Prostate gland (tissue), 2 donors: Measurements from ENCODE around the gene CPNE9. TPM values are rescaled to one million over a fixed set of nuclear protein-coding genes. Genes with fewer than 3 reads are reported as not detected.

ENCODE experiments used
- DNase-seq: peaks from one replicate; pipeline ENCODE4 v3.0.0-alpha.2; 2019; ENCODE audit warnings: low spot score
- H3K27ac ChIP-seq, 2 donors: fragments of 200-600 bp; sonication (generic); 2 replicates each; pipeline ENCODE4 v1.5.1; 2017 to 2019
- H3K27me3 ChIP-seq: fragments of 200-600 bp; sonication (generic); replicated peaks from 2 replicates; pipeline ENCODE4 v1.5.1; 2019; ENCODE audit not compliant: insufficient read depth
- H3K36me3 ChIP-seq, 2 donors: fragments of 200-600 bp; sonication (generic); 1 replicate in 1 of 2; 2 replicates in 1 of 2; pipeline versions ENCODE4 v1.5.1 to v1.8.1; 2017 to 2019
- H3K4me1 ChIP-seq: fragments of 200-600 bp; sonication (generic); replicated peaks from 2 replicates; pipeline ENCODE4 v1.5.1; 2019
- H3K4me3 ChIP-seq, 2 donors: fragments of 200-600 bp; sonication (generic); 2 replicates each; pipeline ENCODE4 v1.5.1; 2017 to 2019
- H3K9me3 ChIP-seq: fragments of 200-600 bp; sonication (generic); 2 replicates; pipeline ENCODE4 v1.5.1; 2017
- POLR2A ChIP-seq: fragments of 450-650 bp; IDR thresholded peaks from one replicate; pipeline ENCODE4 v1.6.1; 2016; ENCODE audit warnings: antibody characterized with exemption, mild to moderate bottlenecking
- POLR2AphosphoS5 ChIP-seq: sonication (generic); formaldehyde crosslinking; IDR thresholded peaks from one replicate; pipeline ENCODE4 v1.6.1; 2017; ENCODE audit warnings: antibody characterized with exemption
- WGBS: methylation state at CpG from one replicate; pipeline ENCODE4 v1.1.5; 2018; 5-methylcytosine and 5-hydroxymethylcytosine counted together
- intact Hi-C: fragments of 100-400 bp; cut with DNase I; formaldehyde crosslinking; loops from one replicate; pipeline ENCODE4 v1.14.2; 2022
- total RNA-seq, 2 donors: library from RNA; depleted of rRNA; stranded (reverse); fragments of >200 nt; gene quantifications; one replicate each; pipeline ENCODE4 v1.1.0, GENCODE V29; 2016
- TF ChIP-seq, protein P1 (sequence below), 4 experiments: fragments of 200-600 bp in 2 of 4; fragments of 450-650 bp in 2 of 4; sonication (generic) in 2 of 4; IDR thresholded peaks; 1 replicate in 3 of 4; 2 replicates in 1 of 4; pipeline ENCODE4 v1.5.1; 2016 to 2019; ENCODE audit warnings: antibody characterized with exemption in 4 of 4, mild to moderate bottlenecking in 2 of 4, moderate library complexity in 2 of 4

CPNE9 gene, protein sequence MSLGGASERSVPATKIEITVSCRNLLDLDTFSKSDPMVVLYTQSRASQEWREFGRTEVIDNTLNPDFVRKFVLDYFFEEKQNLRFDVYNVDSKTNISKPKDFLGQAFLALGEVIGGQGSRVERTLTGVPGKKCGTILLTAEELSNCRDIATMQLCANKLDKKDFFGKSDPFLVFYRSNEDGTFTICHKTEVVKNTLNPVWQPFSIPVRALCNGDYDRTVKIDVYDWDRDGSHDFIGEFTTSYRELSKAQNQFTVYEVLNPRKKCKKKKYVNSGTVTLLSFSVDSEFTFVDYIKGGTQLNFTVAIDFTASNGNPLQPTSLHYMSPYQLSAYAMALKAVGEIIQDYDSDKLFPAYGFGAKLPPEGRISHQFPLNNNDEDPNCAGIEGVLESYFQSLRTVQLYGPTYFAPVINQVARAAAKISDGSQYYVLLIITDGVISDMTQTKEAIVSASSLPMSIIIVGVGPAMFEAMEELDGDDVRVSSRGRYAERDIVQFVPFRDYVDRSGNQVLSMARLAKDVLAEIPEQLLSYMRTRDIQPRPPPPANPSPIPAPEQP
- total RNA-seq, result not detected

DNA sequence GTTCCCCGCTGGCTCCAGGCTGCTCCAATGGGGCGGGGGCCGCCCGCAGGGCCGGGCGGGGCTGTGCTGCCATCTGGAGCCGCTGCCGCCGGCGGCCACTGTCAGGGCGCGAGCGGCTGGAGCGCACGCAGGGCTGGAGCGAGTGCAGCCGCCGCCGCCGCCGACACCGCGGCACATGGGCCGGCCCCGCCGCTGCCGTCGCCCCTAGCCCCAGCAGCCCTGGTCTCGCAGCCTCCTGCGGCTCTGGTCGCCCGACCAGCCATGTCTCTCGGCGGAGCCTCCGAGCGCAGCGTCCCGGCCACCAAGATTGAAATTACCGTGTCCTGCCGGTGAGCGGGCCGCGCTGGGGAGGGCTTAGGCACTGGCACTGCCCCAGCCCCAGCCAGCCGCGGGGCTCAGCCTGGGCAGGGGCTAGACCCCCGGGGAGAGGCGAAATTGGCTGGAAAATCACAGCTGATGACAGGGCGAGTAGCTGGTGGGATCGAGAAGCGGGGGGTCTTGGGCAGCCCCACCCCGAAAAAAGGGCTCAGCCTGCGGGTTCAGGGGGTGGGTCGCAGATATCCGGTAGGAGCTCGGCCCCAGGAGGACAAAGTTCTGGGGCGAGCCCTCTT, at the start of gene CPNE9:
Gene CPNE9, plus strand, starts transcription at position 98 of the 611 bp plus-strand sequence. Its CDS starts 164 bp downstream, at position 262.
- Histone ChIP-seq H3K27ac (no peak within 1 kb of the TSS), H3K36me3 (no peaks in the 10 kb centered on the region), H3K4me3 (peak within 1 kb of the TSS; percentile 9 to 24), H3K9me3 (no peaks in the 10 kb centered on the region), H3K4me1 (peaks cover 7% of the 10 kb centered on the region), H3K27me3 (no peaks in the 10 kb centered on the region)
- intact Hi-C loops, result no loop called here
- no peak for DNase-seq
- 1% methylated on average over 56 of the region's 56 CpGs for WGBS
- TF ChIP-seq, protein P1, sequence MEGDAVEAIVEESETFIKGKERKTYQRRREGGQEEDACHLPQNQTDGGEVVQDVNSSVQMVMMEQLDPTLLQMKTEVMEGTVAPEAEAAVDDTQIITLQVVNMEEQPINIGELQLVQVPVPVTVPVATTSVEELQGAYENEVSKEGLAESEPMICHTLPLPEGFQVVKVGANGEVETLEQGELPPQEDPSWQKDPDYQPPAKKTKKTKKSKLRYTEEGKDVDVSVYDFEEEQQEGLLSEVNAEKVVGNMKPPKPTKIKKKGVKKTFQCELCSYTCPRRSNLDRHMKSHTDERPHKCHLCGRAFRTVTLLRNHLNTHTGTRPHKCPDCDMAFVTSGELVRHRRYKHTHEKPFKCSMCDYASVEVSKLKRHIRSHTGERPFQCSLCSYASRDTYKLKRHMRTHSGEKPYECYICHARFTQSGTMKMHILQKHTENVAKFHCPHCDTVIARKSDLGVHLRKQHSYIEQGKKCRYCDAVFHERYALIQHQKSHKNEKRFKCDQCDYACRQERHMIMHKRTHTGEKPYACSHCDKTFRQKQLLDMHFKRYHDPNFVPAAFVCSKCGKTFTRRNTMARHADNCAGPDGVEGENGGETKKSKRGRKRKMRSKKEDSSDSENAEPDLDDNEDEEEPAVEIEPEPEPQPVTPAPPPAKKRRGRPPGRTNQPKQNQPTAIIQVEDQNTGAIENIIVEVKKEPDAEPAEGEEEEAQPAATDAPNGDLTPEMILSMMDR (IDR thresholded peaks at IDR 0.05), result no peak
- no peak for TF ChIP-seq POLR2A
- TF ChIP-seq POLR2AphosphoS5, result no peak

DNA sequence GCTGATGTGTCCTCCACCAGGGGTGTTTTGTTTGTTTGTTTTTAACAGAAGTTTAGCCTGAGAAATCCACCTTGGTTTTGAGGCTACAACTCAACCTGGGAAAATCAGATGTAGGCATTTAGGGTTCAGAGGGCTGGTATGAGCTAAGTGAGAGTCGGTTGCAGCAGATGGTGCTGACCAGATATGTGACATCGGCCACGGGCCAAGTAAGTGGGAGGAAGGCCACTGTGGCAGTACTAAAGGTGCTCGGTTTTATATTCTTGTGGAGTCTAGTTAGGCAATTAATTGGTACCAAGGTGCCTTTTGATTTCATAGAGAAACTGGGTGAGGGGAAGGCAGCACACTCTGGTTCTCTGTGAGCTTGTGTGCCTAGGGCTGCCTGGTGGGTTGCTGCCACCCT, 43.8 kb upstream of the CPNE9 start:
- 98% methylated on average over 4 of the region's 4 CpGs for WGBS
- TF ChIP-seq POLR2AphosphoS5 (no peak), POLR2A (no peak)
- TF ChIP-seq, protein P1 (IDR thresholded peaks at IDR 0.05), result no peak
- DNase-seq, result no peak
- intact Hi-C loops, result loop anchor here (10.0 kb wide), 1 partner anchor 305 kb away; no protein-coding TSS in a partner anchor
- Histone ChIP-seq H3K27ac (no peak overlapping the region), H3K4me1 (no peaks in the 10 kb centered on the region), H3K9me3 (no peaks in the 10 kb centered on the region), H3K4me3 (no peak overlapping the region), H3K36me3 (peaks cover 0 to 6% of the 10 kb centered on the region in 2 donors), H3K27me3 (no peaks in the 10 kb centered on the region)

DNA sequence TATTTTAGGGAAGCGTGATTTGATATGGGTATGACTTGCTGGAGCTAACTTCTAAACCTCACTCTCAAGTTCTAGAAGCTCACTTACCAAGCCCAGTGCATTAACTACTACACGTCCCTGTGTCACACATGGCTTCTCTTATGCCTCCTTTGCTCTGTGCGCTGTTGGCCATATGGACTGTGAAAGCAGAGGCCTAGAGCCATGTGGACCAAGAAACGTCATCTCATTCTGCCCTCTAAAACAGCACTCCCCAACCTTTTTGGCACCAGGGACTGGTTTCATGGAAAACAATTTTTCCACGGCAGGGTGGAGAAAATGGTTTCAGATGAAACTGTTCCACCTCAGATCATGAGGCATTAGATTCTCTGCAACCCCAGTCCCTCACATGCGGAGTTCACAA, 42.7 kb upstream of the CPNE9 start:
- Histone ChIP-seq H3K4me1 (no peaks in the 10 kb centered on the region), H3K36me3 (peaks cover 0 to 6% of the 10 kb centered on the region in 2 donors), H3K4me3 (no peak overlapping the region), H3K9me3 (no peaks in the 10 kb centered on the region), H3K27ac (no peak overlapping the region), H3K27me3 (no peaks in the 10 kb centered on the region)
- WGBS, result 86% methylated on average over 6 of the region's 6 CpGs
- DNase-seq, result no peak
- intact Hi-C loops, result no loop called here
- TF ChIP-seq, protein P1 (IDR thresholded peaks at IDR 0.05), result no peak
- TF ChIP-seq POLR2A (no peak), POLR2AphosphoS5 (no peak)

DNA sequence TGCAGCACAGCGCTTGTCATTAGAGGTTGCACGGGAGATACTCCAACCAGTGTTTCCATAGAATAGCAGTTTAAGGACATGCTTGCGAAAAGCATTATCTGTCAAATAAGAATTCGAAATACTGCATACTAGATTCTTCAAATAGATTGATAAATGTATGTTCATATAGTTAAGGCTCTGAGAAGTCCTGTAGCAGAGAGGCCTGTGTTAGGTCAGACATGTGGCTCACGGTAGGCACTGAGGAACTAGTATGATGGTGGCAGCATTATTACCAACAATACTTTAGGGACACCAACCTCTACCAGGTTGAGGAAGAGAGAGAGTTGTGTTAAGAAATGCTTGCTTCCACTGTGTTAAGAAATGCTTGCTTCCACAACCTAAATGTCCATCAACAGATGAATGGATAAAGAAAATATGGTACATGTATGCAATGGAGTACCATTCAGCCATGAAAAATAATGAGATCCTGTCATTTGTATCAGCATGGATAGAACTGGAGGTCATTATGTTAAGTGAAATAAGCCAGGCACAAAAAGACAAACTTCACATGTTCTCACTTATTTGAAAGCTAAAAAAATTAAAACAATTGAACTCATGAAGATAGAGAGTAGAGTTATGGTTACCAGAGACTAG, 39.4 kb upstream of the CPNE9 start:
- no peaks in the 10 kb centered on the region for H3K27me3 ChIP-seq
- no peaks in the 10 kb centered on the region for H3K4me1 ChIP-seq
- DNase-seq, result no peak
- no peak overlapping the region for H3K4me3 ChIP-seq
- no peaks in the 10 kb centered on the region for H3K9me3 ChIP-seq
- intact Hi-C loops, result no loop called here
- no peak overlapping the region for H3K27ac ChIP-seq
- WGBS, result 100% methylated on average over 5 of the region's 5 CpGs
- peaks cover 6 to 7% of the 10 kb centered on the region in 2 donors for H3K36me3 ChIP-seq
- TF ChIP-seq POLR2A, result no peak
- TF ChIP-seq, protein P1 (IDR thresholded peaks at IDR 0.05), result no peak
